Trophoblast cell (in vitro differentiated cells and primary cell): ENCODE data around the gene SLC25A40.

Experiments used
- DNase-seq, 2 donors: peaks; one replicate each; pipeline ENCODE4 v3.0.0-alpha.2; 2016
- H2AFZ ChIP-seq: 2 replicates; pipeline ENCODE4 v1.6.1; 2013; ENCODE audit warnings: low read length, moderate library complexity, mild to moderate bottlenecking; ENCODE audit not compliant: insufficient read depth, poor library complexity
- H2AK5ac ChIP-seq: 2 replicates; pipeline ENCODE4 v1.6.1; 2013; ENCODE audit warnings: mild to moderate bottlenecking, low read length
- H2BK120ac ChIP-seq: 2 replicates; pipeline ENCODE4 v1.6.1; 2013; ENCODE audit warnings: low read length, mild to moderate bottlenecking, moderate library complexity; ENCODE audit not compliant: insufficient read depth, poor library complexity
- H2BK12ac ChIP-seq: 2 replicates; pipeline ENCODE4 v1.6.1; 2013; ENCODE audit warnings: mild to moderate bottlenecking, low read length, moderate library complexity
- H2BK5ac ChIP-seq: 2 replicates; pipeline ENCODE4 v1.6.1; 2013; ENCODE audit warnings: low read length, low read depth, moderate library complexity, mild to moderate bottlenecking; ENCODE audit not compliant: poor library complexity
- H3K14ac ChIP-seq: 2 replicates; pipeline ENCODE4 v1.6.1; 2013; ENCODE audit warnings: mild to moderate bottlenecking, low read length
- H3K18ac ChIP-seq: 2 replicates; pipeline ENCODE4 v1.6.1; 2013; ENCODE audit warnings: mild to moderate bottlenecking, low read length
- H3K23ac ChIP-seq: 2 replicates; pipeline ENCODE4 v1.6.1; 2013; ENCODE audit warnings: low read length
- H3K27ac ChIP-seq: 2 replicates; pipeline ENCODE4 v1.5.1; 2013; ENCODE audit warnings: low read depth, mild to moderate bottlenecking, inconsistent platforms, low read length, moderate library complexity
- H3K27me3 ChIP-seq: 2 replicates; pipeline ENCODE4 v1.6.1; 2013; ENCODE audit warnings: inconsistent platforms, mild to moderate bottlenecking, low read length, moderate library complexity; ENCODE audit not compliant: insufficient read depth
- H3K36me3 ChIP-seq, 2 experiments: 1 replicate in 1 of 2; 2 replicates in 1 of 2; pipeline ENCODE4 v1.6.1; 2013; ENCODE audit warnings: low read length in 2 of 2, mild to moderate bottlenecking in 2 of 2, moderate library complexity in 1 of 2; ENCODE audit not compliant: insufficient read depth in 2 of 2, control insufficient read depth in 1 of 2
- H3K4ac ChIP-seq: 2 replicates; pipeline ENCODE4 v1.6.1; 2013; ENCODE audit warnings: low read depth, mild to moderate bottlenecking, low read length, moderate library complexity
- H3K4me1 ChIP-seq, 2 experiments: 1 replicate in 1 of 2; 2 replicates in 1 of 2; pipeline ENCODE4 v1.6.1; 2013; ENCODE audit warnings: low read length in 2 of 2, mild to moderate bottlenecking in 2 of 2, moderate library complexity in 1 of 2; ENCODE audit not compliant: insufficient read depth in 2 of 2, control insufficient read depth in 1 of 2
- H3K4me2 ChIP-seq: 2 replicates; pipeline ENCODE4 v1.6.1; 2013; ENCODE audit warnings: inconsistent platforms, mild to moderate bottlenecking, low read length, moderate library complexity
- H3K4me3 ChIP-seq: 2 replicates; pipeline ENCODE4 v1.5.1; 2013; ENCODE audit warnings: mild to moderate bottlenecking, low read depth, low read length, inconsistent platforms
- H3K79me1 ChIP-seq: one replicate; pipeline ENCODE4 v1.6.1; 2013; ENCODE audit warnings: low read length
- H3K79me2 ChIP-seq: 2 replicates; pipeline ENCODE4 v1.6.1; 2013; ENCODE audit warnings: low read length, mild to moderate bottlenecking; ENCODE audit not compliant: control insufficient read depth, insufficient read depth, poor library complexity
- H3K9ac ChIP-seq: 2 replicates; pipeline ENCODE4 v1.6.1; 2013; ENCODE audit warnings: mild to moderate bottlenecking, low read length
- H3K9me3 ChIP-seq: 2 replicates; pipeline ENCODE4 v1.6.1; 2013; ENCODE audit warnings: low read depth, mild to moderate bottlenecking, control low read depth, inconsistent platforms, low read length; ENCODE audit not compliant: insufficient read depth
- H4K12ac ChIP-seq: 2 replicates; pipeline ENCODE4 v1.6.1; 2013; ENCODE audit warnings: low read depth, mild to moderate bottlenecking, low read length, moderate library complexity
- H4K8ac ChIP-seq: 2 replicates; pipeline ENCODE4 v1.6.1; 2013; ENCODE audit warnings: low read depth, mild to moderate bottlenecking, low read length, moderate library complexity
- H4K91ac ChIP-seq: one replicate; pipeline ENCODE4 v1.6.1; 2013; ENCODE audit warnings: low read depth, mild to moderate bottlenecking, low read length, moderate library complexity
- WGBS: extraction: QIAGEN DNeasy Blood & Tissue Kit; methylation state at CpG from one replicate; pipeline ENCODE4 v1.1.7; 2013; ENCODE audit warnings: missing lambda C conversion rate; ENCODE audit not compliant: insufficient read length, insufficient coverage; ENCODE audit errors: extremely low coverage; 5-methylcytosine and 5-hydroxymethylcytosine counted together

Gene SLC25A40

GRCh38 chr7:87810130-87810529 lies 66.0 kb downstream of the SLC25A40 start:
- Histone ChIP-seq H3K4me3 (no peak overlapping the region), H4K8ac (no peak overlapping the region), H4K12ac (no peak overlapping the region), H3K23ac (no peak overlapping the region), H3K36me3 (no peaks in the 10 kb centered on the region), H2BK120ac (no peak overlapping the region), H2BK12ac (no peak overlapping the region), H2AFZ (no peak overlapping the region), H3K79me1 (no peaks in the 10 kb centered on the region), H3K4me1 (no peaks in the 10 kb centered on the region), H3K27me3 (no peaks in the 10 kb centered on the region), H3K9ac (no peak overlapping the region), H3K18ac (no peak overlapping the region), H3K9me3 (no peaks in the 10 kb centered on the region), H2BK5ac (no peak overlapping the region), H3K27ac (no peak overlapping the region), H3K14ac (no peak overlapping the region), H4K91ac (no peak overlapping the region), H3K4me2 (no peak overlapping the region), H3K4ac (no peak overlapping the region), H2AK5ac (no peak overlapping the region), H3K79me2 (no peaks in the 10 kb centered on the region)
- no CpG with 5 or more reads among the region's 1 CpG for WGBS
- DNase-seq = no peak

DNA sequence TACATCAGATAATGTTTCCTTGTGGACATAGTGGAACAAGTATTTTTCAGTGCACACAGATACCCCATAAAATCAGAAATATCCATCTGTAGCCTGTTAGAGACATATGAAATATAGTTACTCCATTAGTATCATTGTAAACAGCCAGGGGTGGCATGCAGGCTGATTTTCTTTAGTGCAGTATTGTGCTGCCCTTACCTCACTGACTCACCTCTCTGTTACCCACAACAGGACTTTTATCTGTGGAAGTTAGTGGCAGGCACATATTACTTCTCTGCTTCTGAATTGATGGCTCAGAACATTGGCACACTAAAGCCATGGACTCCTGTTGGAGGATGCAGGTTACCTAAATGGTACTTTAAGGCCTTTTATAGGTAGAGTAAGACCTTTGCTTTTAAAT lies 70.0 kb downstream of the SLC25A40 start:
- H2BK5ac ChIP-seq = no peak overlapping the region
- no peak overlapping the region for H2BK12ac ChIP-seq
- no peak overlapping the region for H4K8ac ChIP-seq
- H2AFZ ChIP-seq = no peak overlapping the region
- H3K9ac ChIP-seq = no peak overlapping the region
- no peak overlapping the region for H3K4ac ChIP-seq
- no peaks in the 10 kb centered on the region for H3K4me1 ChIP-seq
- no peak overlapping the region for H2BK120ac ChIP-seq
- DNase-seq = no peak
- H3K4me3 ChIP-seq = no peak overlapping the region
- no peak overlapping the region for H2AK5ac ChIP-seq
- H3K18ac ChIP-seq = no peak overlapping the region
- H3K14ac ChIP-seq = no peak overlapping the region
- H3K9me3 ChIP-seq = no peaks in the 10 kb centered on the region
- H3K79me1 ChIP-seq = no peaks in the 10 kb centered on the region
- no peak overlapping the region for H3K27ac ChIP-seq
- H3K79me2 ChIP-seq = no peaks in the 10 kb centered on the region
- H3K23ac ChIP-seq = no peak overlapping the region
- no peak overlapping the region for H3K4me2 ChIP-seq
- no peak overlapping the region for H4K91ac ChIP-seq
- no peaks in the 10 kb centered on the region for H3K36me3 ChIP-seq
- H4K12ac ChIP-seq = no peak overlapping the region
- H3K27me3 ChIP-seq = no peaks in the 10 kb centered on the region

DNA sequence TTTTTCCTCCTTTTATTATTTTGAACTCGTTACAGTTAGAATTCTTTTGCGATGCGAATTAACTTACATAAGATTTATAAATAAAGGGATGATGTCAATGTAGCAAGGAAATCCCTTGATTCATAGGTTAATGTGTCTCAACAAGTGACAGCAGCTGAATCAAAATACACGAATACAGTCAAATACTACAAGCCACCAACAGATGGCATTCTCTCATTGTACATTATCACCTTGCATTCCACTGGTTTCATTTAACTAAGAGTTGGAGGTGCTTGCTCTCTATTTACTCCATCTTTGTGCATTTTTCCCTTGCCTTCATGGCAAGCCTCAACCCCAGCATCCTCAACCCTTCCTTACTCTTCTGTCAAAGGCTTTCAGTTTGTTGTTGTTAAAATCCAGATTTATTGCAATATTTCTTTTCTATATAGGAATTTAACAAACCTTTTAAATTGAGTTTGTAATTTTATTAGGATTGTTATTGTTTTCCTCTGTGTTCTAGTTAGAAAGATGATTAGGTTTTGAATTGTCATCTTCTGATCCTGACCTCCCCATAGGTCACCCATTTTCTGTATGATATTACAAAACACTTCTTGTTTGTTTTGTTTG lies 78.3 kb downstream of the SLC25A40 start:
- peak; percentile 16 to 68 for DNase-seq
- Histone ChIP-seq H3K23ac (no peak overlapping the region), H3K9me3 (no peaks in the 10 kb centered on the region), H3K4me3 (no peak overlapping the region), H2AK5ac (no peak overlapping the region), H3K79me1 (no peaks in the 10 kb centered on the region), H3K9ac (no peak overlapping the region), H3K27ac (no peak overlapping the region), H4K91ac (no peak overlapping the region), H3K18ac (no peak overlapping the region), H3K27me3 (no peaks in the 10 kb centered on the region), H4K8ac (no peak overlapping the region), H2AFZ (no peak overlapping the region), H2BK5ac (no peak overlapping the region), H4K12ac (no peak overlapping the region), H3K4ac (no peak overlapping the region), H3K4me1 (no peaks in the 10 kb centered on the region), H3K36me3 (no peaks in the 10 kb centered on the region), H3K14ac (no peak overlapping the region), H2BK12ac (no peak overlapping the region), H2BK120ac (no peak overlapping the region), H3K4me2 (no peak overlapping the region), H3K79me2 (no peaks in the 10 kb centered on the region)
- WGBS = no CpG with 5 or more reads among the region's 4 CpGs

DNA sequence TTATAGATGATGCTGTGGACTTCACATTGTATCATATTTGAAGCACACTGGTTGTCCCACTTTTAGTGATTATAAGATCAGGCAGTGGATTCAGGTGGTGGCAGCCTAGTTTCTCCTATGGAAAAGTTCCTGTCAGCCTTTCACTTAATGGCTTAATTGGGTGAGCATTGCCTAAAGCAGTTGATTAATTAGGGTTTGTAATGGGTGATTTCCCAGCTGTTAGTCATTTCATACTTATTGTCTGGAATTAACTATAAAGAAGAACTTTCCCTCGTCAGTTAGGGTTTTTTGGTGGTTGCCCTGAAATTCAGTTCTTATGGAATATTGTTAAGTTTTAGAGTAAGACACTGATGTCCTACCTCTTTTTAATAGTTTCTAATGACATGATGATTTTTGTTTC lies 78.8 kb downstream of the SLC25A40 start:
- no peaks in the 10 kb centered on the region for H3K27me3 ChIP-seq
- no peak overlapping the region for H2BK120ac ChIP-seq
- no peaks in the 10 kb centered on the region for H3K79me2 ChIP-seq
- no peak overlapping the region for H2BK5ac ChIP-seq
- H2BK12ac ChIP-seq = no peak overlapping the region
- H2AFZ ChIP-seq = no peak overlapping the region
- no peak overlapping the region for H3K9ac ChIP-seq
- no peak overlapping the region for H4K12ac ChIP-seq
- H3K14ac ChIP-seq = no peak overlapping the region
- no peak overlapping the region for H4K8ac ChIP-seq
- no peak overlapping the region for H3K23ac ChIP-seq
- H3K9me3 ChIP-seq = no peaks in the 10 kb centered on the region
- H3K79me1 ChIP-seq = no peaks in the 10 kb centered on the region
- no peak overlapping the region for H3K18ac ChIP-seq
- no peaks in the 10 kb centered on the region for H3K4me1 ChIP-seq
- H3K4ac ChIP-seq = no peak overlapping the region
- H2AK5ac ChIP-seq = no peak overlapping the region
- no peak overlapping the region for H4K91ac ChIP-seq
- no peaks in the 10 kb centered on the region for H3K36me3 ChIP-seq
- no peak for DNase-seq
- H3K27ac ChIP-seq = no peak overlapping the region
- no CpG with 5 or more reads among the region's 1 CpG for WGBS
- no peak overlapping the region for H3K4me3 ChIP-seq
- H3K4me2 ChIP-seq = no peak overlapping the region
